HG03565 (cell line): ENCODE data around the gene BLOC1S3.
"Not testable (repeated sequence)": the region's sequence is repeated elsewhere in the genome, so short reads cannot be mapped to it uniquely, and the experiment has no call there.

Experiments
- ATAC-seq: cut with Tn5 transposase; IDR thresholded peaks from one replicate; pipeline ENCODE4 v1.9.1; 2021; ENCODE audit warnings: mild to moderate bottlenecking, moderate library complexity; ENCODE audit not compliant: unreplicated experiment

BLOC1S3 gene

GRCh38 chr19:45217957-45218334, 39.4 kb downstream of the BLOC1S3 start:
- no peak for ATAC-seq

DNA sequence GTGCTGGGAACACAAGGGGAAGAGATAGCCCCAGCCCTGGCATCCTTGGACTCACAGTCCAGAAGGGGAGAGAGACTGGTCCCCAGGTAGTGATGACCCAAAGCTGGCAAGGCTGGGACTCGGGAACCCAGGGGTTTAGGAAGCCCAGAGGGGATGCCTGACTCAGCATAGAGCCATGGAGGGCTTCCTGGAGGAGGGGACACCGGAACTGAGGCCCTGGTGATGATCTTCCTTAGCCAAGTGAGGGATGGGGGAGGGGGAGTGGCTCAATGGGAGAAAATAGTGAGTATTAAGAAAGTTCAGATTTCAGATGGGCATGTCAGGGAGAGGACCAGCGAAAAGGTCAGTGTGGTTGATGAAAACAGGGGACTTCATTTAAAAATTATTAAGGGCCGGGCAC, 39.8 kb downstream of the BLOC1S3 start:
- no peak for ATAC-seq

GRCh38 chr19:45218911-45219743, 40.5 kb downstream of the BLOC1S3 start:
- no peak for ATAC-seq

- ATAC-seq = no peak
Observed at GRCh38 chr19:45222724-45223123, 44.1 kb downstream of the BLOC1S3 start.

DNA sequence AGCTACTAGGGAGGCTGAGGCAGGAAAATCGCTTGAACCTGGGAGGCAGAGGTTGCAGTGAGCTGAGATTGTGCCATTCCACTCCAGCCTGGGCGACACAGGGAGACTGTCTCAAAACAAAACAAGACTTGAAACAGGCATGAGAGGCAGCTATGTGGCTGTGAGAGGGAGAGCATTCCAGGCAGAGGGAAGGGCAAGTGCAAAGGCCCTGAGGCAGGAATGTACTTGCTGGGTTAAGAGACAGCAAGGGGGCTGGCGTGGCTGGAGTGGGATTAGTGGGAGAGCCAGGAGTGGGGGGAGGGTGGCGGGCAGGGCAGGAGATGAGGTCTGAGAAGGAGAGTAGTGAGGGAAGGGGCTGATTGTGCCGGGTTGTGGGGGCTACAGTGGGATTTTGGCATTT, 45.3 kb downstream of the BLOC1S3 start:
- ATAC-seq = no peak

- ATAC-seq = no peak
Observed at GRCh38 chr19:45224645-45225044, 46.1 kb downstream of the BLOC1S3 start.

DNA sequence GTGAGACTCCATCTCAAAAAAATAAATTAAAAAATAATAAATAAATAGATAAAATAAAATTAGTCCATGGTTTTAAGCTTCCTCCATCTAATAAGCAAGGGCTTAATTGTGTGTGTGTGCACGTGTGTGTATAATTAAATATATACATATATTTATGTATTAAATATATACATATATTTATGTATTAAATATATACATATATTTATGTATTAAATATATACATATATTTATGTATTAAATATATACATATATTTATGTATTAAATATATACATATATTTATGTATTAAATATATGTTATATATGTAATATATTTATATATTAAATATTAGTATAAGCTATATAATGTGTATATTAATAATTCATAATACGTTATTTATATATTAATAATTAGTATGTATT, 50.5 kb downstream of the BLOC1S3 start:
- ATAC-seq = not testable (repeated sequence)
